D721Med (cell line): ENCODE results near the gene GPBP1.

Source experiments
- DNase-seq: peaks from one replicate; pipeline ENCODE4 v3.0.0; 2011; ENCODE audit warnings: low spot score; ENCODE audit not compliant: insufficient read length
- FAIRE-seq: peaks from 2 replicates; lab custom pipeline; 2011; peaks lifted over from hg19 to GRCh38; lab: Jason Lieb, UNC
- CTCF ChIP-seq: IDR thresholded peaks from 2 replicates; pipeline ENCODE4 v1.5.1; 2012; ENCODE audit warnings: mild to moderate bottlenecking, control low read depth; ENCODE audit not compliant: insufficient read depth; ENCODE audit errors: missing control alignments

Gene GPBP1

GRCh38 chr5:57249265-57249874 is 75.5 kb downstream of the GPBP1 start:
- DNase-seq (no peak), FAIRE-seq (no peak)
- no peak for TF ChIP-seq CTCF

- DNase-seq = no peak
- FAIRE-seq = no peak
- TF ChIP-seq CTCF = no peak
These were observed 84.2 kb downstream of the GPBP1 start for GRCh38 chr5:57258052-57258451.

GRCh38 chr5:57258943-57259342 is 85.1 kb downstream of the GPBP1 start:
- FAIRE-seq (no peak), DNase-seq (no peak)
- no peak for TF ChIP-seq CTCF

- DNase-seq = no peak
- no peak for TF ChIP-seq CTCF
- FAIRE-seq = no peak
These were observed 85.8 kb downstream of the GPBP1 start for GRCh38 chr5:57259704-57260103.

- TF ChIP-seq CTCF = no peak
- DNase-seq = no peak
- no peak for FAIRE-seq
These were observed 88.7 kb downstream of the GPBP1 start for GRCh38 chr5:57262541-57262940.

- no peak for TF ChIP-seq CTCF
- FAIRE-seq (peak; percentile 46), DNase-seq (no peak)
These were observed 93.9 kb downstream of the GPBP1 start for GRCh38 chr5:57267805-57268204.

GRCh38 chr5:57276353-57276752 is 102.5 kb downstream of the GPBP1 start:
- no peak for TF ChIP-seq CTCF

More at GRCh38 chr5:57276353-57276752, 102.5 kb downstream of the GPBP1 start:
- FAIRE-seq (no peak), DNase-seq (no peak)
